Neural progenitor cell (in vitro differentiated cells): ENCODE measurements around the gene MDGA2. TPM values are rescaled to one million over a fixed set of nuclear protein-coding genes. Genes with fewer than 3 reads are reported as not detected.
"Not testable (repeated sequence)": the region's sequence is repeated elsewhere in the genome, so short reads cannot be mapped to it uniquely, and the experiment has no call there.

Source experiments
- DNase-seq: peaks from one replicate; pipeline ENCODE4 v3.0.0-alpha.2; 2016; ENCODE audit warnings: low spot score
- H2AFZ ChIP-seq: fragments of 200-600 bp; sonication (generic); replicated peaks from 2 replicates; pipeline ENCODE4 v1.6.1; 2016; ENCODE audit warnings: antibody characterized with exemption
- H3F3A ChIP-seq: fragments of 200-600 bp; sonication (generic); 2 replicates; pipeline ENCODE4 v1.6.1; 2016; ENCODE audit warnings: antibody characterized with exemption, low read depth
- H3K27ac ChIP-seq: fragments of 200-600 bp; sonication (generic); 2 replicates; pipeline ENCODE4 v1.5.1; 2016; ENCODE audit warnings: mild to moderate bottlenecking
- H3K27me3 ChIP-seq: fragments of 200-600 bp; sonication (generic); 2 replicates; pipeline ENCODE4 v1.6.1; 2016; ENCODE audit warnings: mild to moderate bottlenecking, moderate library complexity
- H3K36me3 ChIP-seq: fragments of 200-600 bp; sonication (generic); 2 replicates; pipeline ENCODE4 v1.5.1; 2016
- H3K4me1 ChIP-seq: fragments of 200-600 bp; sonication (generic); 2 replicates; pipeline ENCODE4 v1.6.1; 2016; ENCODE audit warnings: mixed run types
- H3K4me2 ChIP-seq: fragments of 200-600 bp; sonication (generic); 2 replicates; pipeline ENCODE4 v1.6.1; 2016
- H3K4me3 ChIP-seq: fragments of 200-600 bp; sonication (generic); 2 replicates; pipeline ENCODE4 v1.5.1; 2016
- H3K79me2 ChIP-seq: fragments of 200-600 bp; sonication (generic); 2 replicates; pipeline ENCODE4 v1.6.1; 2016; ENCODE audit warnings: low read depth
- H3K9ac ChIP-seq: fragments of 200-600 bp; sonication (generic); 2 replicates; pipeline ENCODE4 v1.6.1; 2016
- H3K9me3 ChIP-seq: fragments of 200-600 bp; sonication (generic); 2 replicates; pipeline ENCODE4 v1.5.1; 2016; ENCODE audit warnings: low read depth
- H4K20me1 ChIP-seq: fragments of 200-600 bp; sonication (generic); 2 replicates; pipeline ENCODE4 v1.6.1; 2016; ENCODE audit warnings: low read depth
- H3K27ac Mint-ChIP-seq: 3 replicates; pipeline ENCODE4 v1.8.0; 2021; ENCODE audit warnings: mixed read lengths
- H3K27me3 Mint-ChIP-seq: 2 replicates; pipeline ENCODE4 v1.8.0; 2022; ENCODE audit warnings: low read depth, mild to moderate bottlenecking, inconsistent platforms, moderate library complexity, mixed read lengths; ENCODE audit not compliant: insufficient read depth
- H3K36me3 Mint-ChIP-seq: 3 replicates; pipeline ENCODE4 v1.8.0; 2021; ENCODE audit warnings: mixed read lengths
- H3K4me1 Mint-ChIP-seq: 3 replicates; pipeline ENCODE4 v1.8.0; 2021; ENCODE audit warnings: mixed read lengths
- H3K4me3 Mint-ChIP-seq: 3 replicates; pipeline ENCODE4 v1.8.0; 2021; ENCODE audit warnings: mild to moderate bottlenecking, moderate library complexity, mixed read lengths
- H3K9me3 Mint-ChIP-seq: 3 replicates; pipeline ENCODE4 v1.8.0; 2020; ENCODE audit warnings: mixed read lengths
- CTCF ChIP-seq: fragments of 200-600 bp; sonication (generic); IDR thresholded peaks from 2 replicates; pipeline ENCODE4 v1.5.1; 2017; ENCODE audit warnings: antibody characterized with exemption, mild to moderate bottlenecking
- EZH2 ChIP-seq: fragments of 200-600 bp; sonication (generic); IDR thresholded peaks from 2 replicates; pipeline ENCODE4 v1.6.1; 2017; ENCODE audit warnings: antibody characterized with exemption, mild to moderate bottlenecking, moderate library complexity
- EZH2phosphoT487 ChIP-seq: fragments of 200-600 bp; sonication (generic); IDR thresholded peaks from 2 replicates; pipeline ENCODE4 v1.6.1; 2017; ENCODE audit warnings: antibody characterized with exemption
- total RNA-seq: library from RNA; depleted of rRNA; stranded (reverse); fragments of >200 nt; gene quantifications from 2 replicates; pipeline ENCODE4 v1.2.3, GENCODE V29; 2015; ENCODE audit warnings: low replicate concordance

Gene MDGA2
- total RNA-seq, 1 donor from 2014 or later, result 1.0 TPM

GRCh38 chr14:47626151-47627035 lies 49.0 kb downstream of the MDGA2 start:
- Histone ChIP-seq H3K27ac (no peak overlapping the region), H3K79me2 (no peaks in the 10 kb centered on the region), H3K4me3 (no peak overlapping the region), H4K20me1 (no peaks in the 10 kb centered on the region), H3K9me3 (no peaks in the 10 kb centered on the region), H3K36me3 (no peaks in the 10 kb centered on the region), H3K9ac (no peak overlapping the region), H3K27me3 (no peaks in the 10 kb centered on the region), H2AFZ (no peak overlapping the region), H3F3A (no peaks in the 10 kb centered on the region), H3K4me2 (no peak overlapping the region), H3K4me1 (no peaks in the 10 kb centered on the region)
- no peak for DNase-seq
- no peak for TF ChIP-seq CTCF
- no peak for TF ChIP-seq EZH2
- no peak for TF ChIP-seq EZH2phosphoT487
- Mint-ChIP-seq H3K36me3 (peaks cover 4% of the 10 kb centered on the region), H3K4me1 (no peaks in the 10 kb centered on the region), H3K27ac (no peak overlapping the region), H3K9me3 (peaks cover 10% of the 10 kb centered on the region), H3K27me3 (peaks cover 2% of the 10 kb centered on the region), H3K4me3 (no peak overlapping the region)

- not testable (repeated sequence) for H4K20me1 ChIP-seq, H3K9me3 Mint-ChIP-seq, H3K4me1 Mint-ChIP-seq, H3K27ac ChIP-seq, H3K9ac ChIP-seq, H3K36me3 ChIP-seq, H3K9me3 ChIP-seq, H3K4me3 ChIP-seq, DNase-seq, H3K36me3 Mint-ChIP-seq, H3F3A ChIP-seq, H3K27ac Mint-ChIP-seq, H2AFZ ChIP-seq, H3K27me3 ChIP-seq, H3K4me1 ChIP-seq, H3K27me3 Mint-ChIP-seq, H3K79me2 ChIP-seq, H3K4me2 ChIP-seq, H3K4me3 Mint-ChIP-seq
Measured at GRCh38 chr14:47624126-47624525, 51.3 kb downstream of the MDGA2 start.

- Mint-ChIP-seq H3K27ac (no peak overlapping the region), H3K27me3 (no peaks in the 10 kb centered on the region), H3K4me1 (no peaks in the 10 kb centered on the region), H3K4me3 (no peak overlapping the region), H3K9me3 (no peaks in the 10 kb centered on the region), H3K36me3 (no peaks in the 10 kb centered on the region)
- DNase-seq, result no peak
- H3K9me3 ChIP-seq, result no peaks in the 10 kb centered on the region
- no peak overlapping the region for H3K27ac ChIP-seq
- no peaks in the 10 kb centered on the region for H4K20me1 ChIP-seq
- H3K9ac ChIP-seq, result no peak overlapping the region
- TF ChIP-seq EZH2 (no peak), EZH2phosphoT487 (no peak), CTCF (no peak)
- H3K27me3 ChIP-seq, result no peaks in the 10 kb centered on the region
- H2AFZ ChIP-seq, result no peak overlapping the region
- no peaks in the 10 kb centered on the region for H3F3A ChIP-seq
- no peaks in the 10 kb centered on the region for H3K79me2 ChIP-seq
- H3K4me2 ChIP-seq, result no peak overlapping the region
- no peak overlapping the region for H3K4me3 ChIP-seq
- no peaks in the 10 kb centered on the region for H3K4me1 ChIP-seq
- no peaks in the 10 kb centered on the region for H3K36me3 ChIP-seq
Measured at GRCh38 chr14:47619392-47619791, 56.0 kb downstream of the MDGA2 start.

GRCh38 chr14:47606566-47606965 lies 68.8 kb downstream of the MDGA2 start:
- Mint-ChIP-seq H3K27ac (no peak overlapping the region), H3K27me3 (no peaks in the 10 kb centered on the region), H3K36me3 (no peaks in the 10 kb centered on the region), H3K9me3 (peaks cover 6% of the 10 kb centered on the region), H3K4me3 (no peak overlapping the region), H3K4me1 (peaks cover 8% of the 10 kb centered on the region)
- no peak overlapping the region for H2AFZ ChIP-seq
- H4K20me1 ChIP-seq, result no peaks in the 10 kb centered on the region
- no peak for TF ChIP-seq CTCF
- TF ChIP-seq EZH2, result no peak
- no peak for TF ChIP-seq EZH2phosphoT487
- H3K9ac ChIP-seq, result no peak overlapping the region
- H3K36me3 ChIP-seq, result no peaks in the 10 kb centered on the region
- no peaks in the 10 kb centered on the region for H3K9me3 ChIP-seq
- no peak overlapping the region for H3K4me3 ChIP-seq
- H3K4me2 ChIP-seq, result no peak overlapping the region
- DNase-seq, result no peak
- H3K79me2 ChIP-seq, result no peaks in the 10 kb centered on the region
- no peaks in the 10 kb centered on the region for H3K27me3 ChIP-seq
- H3K27ac ChIP-seq, result no peak overlapping the region
- H3K4me1 ChIP-seq, result no peaks in the 10 kb centered on the region
- no peaks in the 10 kb centered on the region for H3F3A ChIP-seq
